HG03354 (cell line): Measurements from ENCODE around the gene ZDHHC14.

ENCODE experiments used
- ATAC-seq: cut with Tn5 transposase; IDR thresholded peaks from one replicate; pipeline ENCODE4 v1.9.1; 2021; ENCODE audit warnings: mild to moderate bottlenecking; ENCODE audit not compliant: unreplicated experiment, poor library complexity, severe bottlenecking

ZDHHC14 gene

DNA sequence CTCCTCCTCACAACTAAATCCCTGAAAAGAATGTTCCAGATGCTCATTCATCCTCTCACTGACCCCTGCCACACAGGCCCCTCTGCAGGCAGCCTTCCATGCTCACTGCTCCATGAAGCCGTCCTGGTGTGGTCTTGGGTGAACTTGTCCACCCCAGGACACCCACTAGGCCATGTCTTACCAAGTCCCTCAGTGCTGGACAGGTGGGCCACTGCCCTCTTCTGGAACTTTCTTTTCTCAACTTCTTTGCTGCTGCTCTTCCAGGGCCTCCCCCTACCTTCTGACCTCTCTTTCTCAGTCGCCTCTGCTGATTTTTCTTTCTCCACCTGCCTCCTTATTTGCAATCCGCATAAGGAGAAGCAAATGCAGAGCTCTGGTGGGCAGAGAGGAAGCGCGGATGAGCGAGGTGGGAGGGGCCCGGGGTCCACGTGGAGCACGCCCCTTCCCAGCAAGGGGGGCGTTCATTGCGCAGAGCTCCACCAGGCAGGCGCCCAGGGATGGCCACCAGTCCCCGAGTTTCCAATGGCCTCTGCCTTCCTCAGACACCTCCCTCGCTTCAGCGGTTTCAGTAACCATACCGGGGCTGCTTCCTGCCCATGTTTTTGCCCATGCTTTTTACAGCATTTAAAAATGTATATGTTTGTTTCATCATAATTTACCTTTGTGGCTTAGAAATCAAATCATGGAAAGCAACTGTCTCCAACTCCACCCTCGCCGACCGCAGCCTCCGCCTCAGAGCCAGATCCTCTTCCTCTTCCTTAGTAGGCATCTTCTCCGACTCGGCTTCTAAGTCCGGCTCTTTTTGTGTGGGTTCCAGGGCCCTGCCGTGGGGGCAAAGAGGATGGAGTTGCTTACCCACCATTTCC, 129.6 kb downstream of the ZDHHC14 start:
- peak; percentile 63 for ATAC-seq

- ATAC-seq, result no peak
Measured at GRCh38 chr6:157511682-157512381, 130.8 kb downstream of the ZDHHC14 start.

DNA sequence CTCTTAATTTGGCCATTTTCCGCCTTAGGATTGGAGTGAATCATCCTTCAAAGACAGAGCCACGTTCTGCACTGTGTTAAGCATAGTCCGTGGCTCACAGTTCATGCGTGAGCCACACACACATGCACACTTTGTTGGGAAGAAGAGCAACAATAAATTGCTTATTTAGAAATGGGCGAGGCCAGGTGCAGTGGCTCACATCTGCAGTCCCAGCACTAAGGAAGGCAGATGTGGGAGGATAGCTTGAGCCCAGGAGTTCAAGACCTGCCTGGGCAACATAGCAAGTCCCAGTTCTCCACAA, 131.3 kb downstream of the ZDHHC14 start:
- ATAC-seq, result no peak

- ATAC-seq, result no peak
Measured at GRCh38 chr6:157513004-157513603, 132.1 kb downstream of the ZDHHC14 start.

DNA sequence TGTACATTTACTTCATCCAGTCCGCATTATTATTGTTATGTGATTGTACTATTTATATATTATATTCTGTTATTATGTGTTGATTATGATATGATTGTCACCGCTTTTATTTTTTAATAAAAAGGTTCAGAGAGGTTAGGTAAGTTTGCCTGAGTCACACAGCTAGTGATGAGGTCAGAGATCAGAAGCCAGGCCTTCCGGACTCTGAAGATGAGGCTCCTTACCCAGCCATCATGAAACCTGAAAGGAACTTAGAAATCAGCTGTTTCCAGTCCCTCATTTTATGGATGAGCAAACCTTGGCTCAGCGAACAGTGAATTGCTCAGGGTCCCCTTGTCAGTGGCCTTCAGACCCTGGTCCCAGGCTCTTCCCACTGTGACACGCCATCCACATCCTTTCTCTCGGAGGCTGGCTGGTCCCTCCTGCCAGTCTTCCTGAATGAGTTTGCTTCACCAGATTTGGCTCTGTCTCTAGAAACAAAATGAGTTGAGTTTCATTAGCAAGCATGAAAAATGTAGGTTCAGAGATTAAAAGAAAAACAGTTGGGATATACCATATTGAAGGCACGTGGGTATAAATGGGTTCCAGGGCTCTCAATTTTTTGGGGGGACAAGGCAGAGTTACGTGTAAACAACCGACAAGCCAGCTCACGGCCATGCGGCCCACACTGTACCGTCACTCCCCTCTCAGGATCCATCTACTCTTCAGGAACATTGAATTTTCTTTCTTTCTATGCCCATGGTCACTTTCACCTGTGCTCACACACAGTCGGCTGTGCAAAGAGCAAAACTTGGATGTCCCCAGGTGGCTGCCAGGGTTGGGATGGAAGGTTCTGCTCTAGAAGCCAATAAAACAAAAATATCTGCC, 132.9 kb downstream of the ZDHHC14 start:
- ATAC-seq, result no peak

DNA sequence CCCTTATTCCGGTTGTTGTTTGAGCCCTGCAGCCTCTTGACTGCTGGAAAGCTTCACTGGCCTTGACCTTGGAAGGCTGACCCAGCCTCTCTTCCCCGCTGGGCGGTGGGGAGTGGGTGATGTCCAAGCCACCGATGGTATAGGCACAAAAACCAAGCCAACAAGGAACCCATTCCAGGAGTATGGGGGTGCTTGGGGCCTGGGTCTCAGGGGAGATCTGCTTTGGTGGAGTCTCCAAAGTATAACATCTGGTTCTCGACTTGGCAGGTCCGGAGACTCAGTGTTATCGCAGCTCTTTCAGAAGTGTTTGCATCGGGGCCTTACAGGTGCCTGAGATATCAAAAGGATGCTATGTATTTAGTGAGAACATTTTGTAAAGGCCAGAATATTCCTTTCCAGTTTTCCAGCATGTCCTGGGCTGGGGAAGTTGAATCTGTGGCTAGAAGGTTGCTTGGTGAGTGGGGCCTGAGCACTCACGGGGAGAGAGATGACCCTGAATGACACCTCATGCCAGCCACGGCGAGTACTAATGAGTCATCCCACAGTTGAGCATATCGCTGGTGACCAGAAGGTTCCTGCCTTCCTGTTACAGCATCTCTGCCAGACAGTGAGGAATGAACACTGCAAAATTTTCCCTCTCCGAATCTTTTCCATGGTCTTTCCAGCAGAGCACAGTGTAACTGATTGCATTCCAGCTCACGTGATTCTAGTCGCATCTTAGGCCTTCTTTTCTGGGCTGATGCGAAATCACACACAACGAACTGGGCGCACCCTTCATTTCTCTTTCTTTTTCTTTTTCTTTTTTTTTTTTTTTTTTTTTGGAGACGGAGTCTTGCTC, 133.9 kb downstream of the ZDHHC14 start:
- ATAC-seq, result no peak

DNA sequence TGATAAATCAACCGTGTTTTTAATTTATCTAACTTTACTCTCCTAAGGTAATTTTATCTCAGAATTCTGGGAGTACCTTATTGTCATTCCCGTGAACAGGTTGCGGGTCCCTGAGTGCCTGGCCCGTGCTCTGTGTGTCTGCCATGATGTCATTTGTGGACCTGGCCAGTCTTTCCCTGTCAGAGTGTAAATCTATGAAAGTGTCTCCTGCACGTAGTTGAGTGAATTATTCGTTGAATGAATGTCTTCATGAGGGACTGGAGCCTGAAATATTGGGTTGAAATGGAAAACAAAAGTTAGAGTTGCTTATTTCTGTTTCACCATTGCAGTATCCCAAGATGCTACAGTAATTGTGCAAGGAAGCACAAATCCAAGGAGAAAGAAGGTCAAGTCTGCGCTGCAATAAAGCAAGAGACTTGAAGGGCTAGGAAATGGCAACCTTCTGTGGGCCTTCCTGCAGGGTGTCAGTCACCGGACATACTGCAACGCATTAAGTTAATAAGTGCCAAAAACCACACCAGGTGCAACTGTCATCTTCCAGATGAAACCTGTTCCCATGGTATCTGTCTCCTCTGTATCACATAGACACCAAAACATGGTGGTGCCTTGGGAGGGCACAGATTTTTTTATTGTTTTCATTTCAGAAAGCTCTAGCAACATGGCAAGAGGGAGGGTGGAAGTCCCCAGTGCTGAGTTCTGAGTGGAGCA, 135.5 kb downstream of the ZDHHC14 start:
- ATAC-seq, result peak; percentile 76

DNA sequence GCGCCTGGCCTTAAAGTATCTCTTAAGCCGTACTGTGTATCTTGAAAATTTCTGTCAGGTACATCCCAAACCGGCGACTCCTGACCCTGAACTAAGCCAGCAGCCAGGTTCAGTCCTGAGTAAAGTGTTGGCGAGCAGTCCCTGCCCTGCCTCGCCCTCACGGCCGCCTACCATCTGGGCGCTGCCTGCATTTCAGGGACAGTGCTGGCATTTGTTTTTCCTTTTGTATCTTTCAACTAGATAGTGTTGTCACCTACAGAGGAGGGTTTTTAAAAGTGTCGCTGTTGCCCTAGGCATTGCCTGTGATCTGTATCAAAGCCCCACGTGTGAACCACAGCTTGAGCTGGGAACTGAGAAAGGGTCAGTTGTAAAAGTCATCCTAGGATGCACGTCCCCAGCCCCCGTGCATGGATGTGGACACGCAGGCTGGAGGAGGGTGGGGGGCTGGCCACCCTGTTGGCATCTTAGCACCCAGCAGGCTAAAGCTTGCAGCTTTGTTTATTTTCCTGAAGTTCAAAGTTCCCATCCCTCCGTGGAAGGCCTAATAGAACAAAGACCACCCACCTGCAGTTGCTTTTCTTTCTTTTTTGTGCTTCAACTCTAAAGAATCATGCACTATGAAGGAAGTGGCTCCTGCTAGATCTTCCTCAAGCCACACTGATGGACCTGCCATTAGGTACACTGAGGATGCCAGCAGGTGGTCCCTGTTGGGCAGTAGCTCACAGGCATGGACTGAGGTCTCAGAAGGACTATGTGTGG, 136.8 kb downstream of the ZDHHC14 start:
- ATAC-seq, result no peak

DNA sequence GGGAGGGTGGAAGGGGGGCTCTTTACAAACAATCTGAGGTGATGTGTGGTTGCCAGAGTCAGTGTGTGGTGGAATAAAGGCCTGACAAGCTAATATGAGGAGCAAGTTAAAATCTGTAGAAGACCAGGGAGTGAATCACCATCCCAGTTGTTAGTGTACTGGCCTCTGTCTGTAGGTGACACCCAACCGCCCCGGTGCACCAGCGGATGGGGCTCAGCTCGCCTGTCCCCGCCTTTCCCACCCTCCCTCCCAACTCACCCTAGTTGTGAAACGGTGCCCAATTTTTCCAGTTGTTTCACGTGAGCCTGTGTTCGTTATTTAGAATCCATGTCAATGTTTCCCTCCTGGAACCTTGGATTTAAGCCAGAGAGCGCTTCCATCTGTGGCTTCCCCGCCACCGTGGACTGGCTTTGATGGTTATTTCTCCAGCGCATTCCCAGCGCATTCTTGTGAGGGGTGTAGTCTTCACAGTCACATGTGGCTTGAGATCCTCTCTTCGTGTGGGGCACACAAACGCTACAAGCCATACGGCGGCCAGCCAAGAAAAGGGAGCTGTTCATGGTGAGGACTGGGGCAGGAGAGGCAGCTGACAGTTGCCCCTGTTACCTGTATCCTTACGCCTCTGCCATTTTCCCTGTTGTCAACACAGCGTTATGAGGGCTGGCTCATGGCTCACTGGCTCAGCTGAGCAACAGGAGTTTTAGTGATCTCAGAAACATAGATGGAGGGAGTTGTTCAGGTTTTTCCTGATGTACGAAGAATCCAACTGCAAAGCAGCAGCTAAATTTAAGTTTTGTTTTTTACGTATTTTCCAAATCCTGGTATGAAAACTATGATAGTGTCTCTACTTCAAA, 137.6 kb downstream of the ZDHHC14 start:
- ATAC-seq, result no peak

- no peak for ATAC-seq
Measured at GRCh38 chr6:157519255-157520116, 138.5 kb downstream of the ZDHHC14 start.

- no peak for ATAC-seq
Measured at GRCh38 chr6:157520117-157520406, 139.1 kb downstream of the ZDHHC14 start.

- no peak for ATAC-seq
Measured at GRCh38 chr6:157520596-157521361, 139.8 kb downstream of the ZDHHC14 start.

- ATAC-seq, result no peak
Measured at GRCh38 chr6:157521362-157522335, 140.7 kb downstream of the ZDHHC14 start.

- no peak for ATAC-seq
Measured at GRCh38 chr6:157522472-157522871, 141.5 kb downstream of the ZDHHC14 start.

DNA sequence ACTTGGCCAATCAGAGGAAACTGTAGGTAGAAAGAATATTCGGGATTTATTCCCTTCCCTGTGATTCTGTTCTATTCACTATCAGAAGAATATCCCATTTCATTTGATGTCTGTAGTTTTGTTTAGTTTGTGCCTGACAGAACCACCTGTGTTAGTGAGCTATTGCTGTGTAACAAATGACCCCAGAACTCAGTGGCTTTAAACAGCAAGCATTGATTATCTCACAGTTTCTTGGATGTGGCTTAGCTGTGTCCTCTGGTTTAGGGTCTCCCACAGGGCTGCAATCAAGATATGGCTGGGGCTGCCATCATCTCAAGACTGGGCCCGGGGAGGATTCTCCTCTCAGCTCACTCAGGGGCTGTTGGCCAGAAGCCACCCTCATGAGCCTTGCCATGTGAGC, 143.7 kb downstream of the ZDHHC14 start:
- no peak for ATAC-seq
